ENCODE measurements around the gene PLEKHA5. TPM values are rescaled to one million over a fixed set of nuclear protein-coding genes. Genes with fewer than 3 reads are reported as not detected.

The PLEKHA5 gene
- total and polyA plus RNA-seq, 2 experiments from 2014 or later = 82.8 to 112 TPM

GRCh38 chr12:19244312-19244711 is 114.8 kb downstream of the PLEKHA5 start:
- H3K27me3 ChIP-seq (ENCODE audit: insufficient read depth) = no peaks in the 10 kb centered on the region
- no peaks in the 10 kb centered on the region for H3K36me3 ChIP-seq (ENCODE audit: insufficient read depth)
- no peak overlapping the region for H3K4me3 ChIP-seq
- H3K27ac ChIP-seq (ENCODE audit: low read depth) = no peak overlapping the region
- ATAC-seq = no peak
- no peaks in the 10 kb centered on the region; the same call in none of the 2 replicates for H4K20me1 ChIP-seq (replicated peaks; ENCODE audit: insufficient read depth)
- H3K27me3 Mint-ChIP-seq (ENCODE audit: insufficient read depth, low read depth, poor library complexity) = peaks cover 4% of the 10 kb centered on the region
- no peak overlapping the region for H3K4me2 ChIP-seq
- H2AFZ ChIP-seq = no peak overlapping the region
- H3F3A ChIP-seq (replicated peaks; ENCODE audit: low read depth) = no peaks in the 10 kb centered on the region
- H3K4me3 Mint-ChIP-seq = no peak overlapping the region
- H3K36me3 Mint-ChIP-seq (ENCODE audit: low read depth) = no peaks in the 10 kb centered on the region
- no peaks in the 10 kb centered on the region for H3K9me3 Mint-ChIP-seq
- H3K4me1 ChIP-seq (ENCODE audit: insufficient read depth) = peaks cover 8% of the 10 kb centered on the region; the same call in 1 of the 2 replicates
- DNase-seq (ENCODE audit: low spot score) = no peak
- H3K79me2 ChIP-seq (replicated peaks; ENCODE audit: insufficient read depth) = peaks cover 93% of the 10 kb centered on the region
- H3K27ac Mint-ChIP-seq = no peak overlapping the region
- H3K4me1 Mint-ChIP-seq = peaks cover 15% of the 10 kb centered on the region
- H3K9me2 ChIP-seq (ENCODE audit: insufficient read depth) = no peaks in the 10 kb centered on the region
- TF ChIP-seq JUNB (IDR thresholded peaks at IDR 0.05; ENCODE audit: unreplicated experiment) = no peak
- no peak for TF ChIP-seq REST (IDR thresholded peaks at IDR 0.05; ENCODE audit: unreplicated experiment)
- no peak for TF ChIP-seq EZH2phosphoT487 (IDR thresholded peaks at IDR 0.05; ENCODE audit: unreplicated experiment)
- TF ChIP-seq CREB1 (CRISPR knock-in tag; IDR thresholded peaks at IDR 0.05; ENCODE audit: low read depth) = no peak
- TF ChIP-seq NANOG (IDR thresholded peaks at IDR 0.05; ENCODE audit: borderline replicate concordance) = no peak
- TF ChIP-seq EZH2 (IDR thresholded peaks at IDR 0.05; ENCODE audit: low read depth, unreplicated experiment) = no peak
- no peak for TF ChIP-seq CTCF (conservative IDR thresholded peaks at IDR 0.05; ENCODE audit: low read depth in 2 of 2)
- TF ChIP-seq ETS1 (IDR thresholded peaks at IDR 0.05) = no peak
- TF ChIP-seq ZNF462 (CRISPR knock-in tag; IDR thresholded peaks at IDR 0.05) = no peak
- TF ChIP-seq ZNF114 (CRISPR knock-in tag; IDR thresholded peaks at IDR 0.05) = no peak
- no peak for TF ChIP-seq ZNF331 (CRISPR knock-in tag; IDR thresholded peaks at IDR 0.05; ENCODE audit: low read depth)

All from GM23338 (cell line).